A549 treated with CpdA at 1 μM for 4 hours (cell line): ENCODE data around the gene CAMK4. TPM values are rescaled to one million over a fixed set of nuclear protein-coding genes. Genes with fewer than 3 reads are reported as not detected.

Experiments
- total RNA-seq: library from RNA; stranded (reverse); fragments of 200-300 nt; extraction: Qiagen RNA extraction; gene quantifications from 5 replicates; pipeline ENCODE4 v1.2.3, GENCODE V29; 2022; ENCODE audit warnings: low read depth

The CAMK4 gene
- 0.01 to 0.13 TPM (median 0.09 TPM) in 3 of 5 replicates, not detected in the others for total RNA-seq

DNA sequence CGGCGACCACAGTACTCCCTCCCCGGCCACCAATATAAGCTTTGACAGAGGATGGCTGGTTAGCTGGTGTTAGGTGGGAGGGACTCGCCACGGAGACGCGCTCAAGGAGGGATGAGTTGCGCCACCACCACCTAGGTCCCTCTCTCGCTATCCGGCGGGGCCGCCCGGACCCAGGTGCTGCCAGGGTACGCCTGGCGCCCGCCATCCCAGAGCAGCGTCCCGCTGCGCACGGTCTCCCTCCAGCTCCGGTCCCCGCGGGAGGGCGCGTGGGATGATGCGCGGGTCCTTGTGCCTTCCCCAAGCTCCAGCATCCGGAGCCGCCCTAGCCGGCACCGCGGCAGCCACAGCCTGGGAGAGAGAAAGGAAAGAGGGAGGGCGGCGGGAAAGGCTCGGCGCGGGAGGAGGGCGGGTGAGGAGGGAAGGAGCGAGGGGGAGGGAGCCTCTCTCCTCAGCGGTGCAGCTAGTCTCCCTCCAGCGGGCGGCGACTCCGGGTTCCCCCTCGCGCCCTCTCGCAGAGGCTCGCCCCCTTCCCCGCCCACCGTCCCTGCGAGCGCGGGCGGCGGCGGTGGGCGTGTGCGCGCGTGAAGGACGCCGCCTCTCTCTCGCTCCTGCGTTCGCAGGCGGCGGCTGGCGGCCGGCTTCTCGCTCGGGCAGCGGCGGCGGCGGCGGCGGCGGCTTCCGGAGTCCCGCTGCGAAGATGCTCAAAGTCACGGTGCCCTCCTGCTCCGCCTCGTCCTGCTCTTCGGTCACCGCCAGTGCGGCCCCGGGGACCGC, at the start of gene CAMK4:
Gene CAMK4, plus strand, starts transcription at position 598 of the 774 bp plus-strand sequence. Its CDS starts 100 bp downstream, at position 698.

DNA sequence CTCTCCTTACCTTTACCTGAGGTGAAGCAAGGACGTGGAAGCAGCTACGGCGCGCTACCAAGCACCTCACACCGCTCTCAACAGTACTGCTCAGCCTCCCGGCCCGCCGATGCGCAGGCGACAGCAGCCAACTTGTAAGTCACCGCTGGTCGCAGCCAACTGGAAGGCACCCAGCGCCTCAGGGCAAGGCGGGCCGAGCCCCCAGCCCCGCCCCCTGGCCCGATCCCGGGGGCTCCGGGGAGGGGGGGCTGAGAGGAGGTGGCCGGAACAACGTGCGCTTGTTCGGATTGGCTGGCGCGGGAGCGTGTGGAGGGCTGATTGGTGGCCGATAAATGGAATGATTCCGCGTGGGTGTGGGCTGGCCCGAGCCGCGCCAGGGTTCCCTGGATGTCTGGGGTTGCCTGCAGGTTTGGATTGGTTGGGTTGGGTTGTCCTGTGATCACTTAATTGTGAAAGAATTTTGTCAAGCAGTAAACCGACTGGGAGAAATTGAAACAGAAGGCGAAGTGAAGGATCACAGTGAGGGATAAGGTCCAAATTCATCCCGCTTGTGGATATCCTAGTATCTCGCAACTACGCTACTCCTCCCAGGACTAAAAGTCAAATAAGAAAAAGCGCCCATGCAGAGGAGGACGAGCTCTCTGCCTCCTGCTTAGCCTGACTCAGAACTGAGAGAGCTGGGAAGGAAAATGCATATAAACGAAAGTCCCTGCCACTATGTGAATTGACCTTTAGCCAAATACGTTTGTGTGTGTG, 288.4 kb downstream of the CAMK4 start, which contains the start of gene STARD4:
Gene STARD4, minus strand, starts transcription at position 161 of the 756 bp plus-strand sequence. CDS start 5,102 bp downstream, outside the sequence.

Other genes starting within 250 kb of the CAMK4 start
- gene TSLP, start 152.7 kb upstream of the CAMK4 start, total RNA-seq: not detected in 5 replicates
- gene WDR36, start 132.0 kb upstream of the CAMK4 start, total RNA-seq: 12.5 to 19.4 TPM (median 15.3 TPM) in 5 replicates